ENCODE measurements around the gene BRD7. TPM values are rescaled to one million over a fixed set of nuclear protein-coding genes. Genes with fewer than 3 reads are reported as not detected.

Gene BRD7
- total and polyA plus RNA-seq, 4 donors = 37.7 to 90.2 (median 58.8) TPM

DNA sequence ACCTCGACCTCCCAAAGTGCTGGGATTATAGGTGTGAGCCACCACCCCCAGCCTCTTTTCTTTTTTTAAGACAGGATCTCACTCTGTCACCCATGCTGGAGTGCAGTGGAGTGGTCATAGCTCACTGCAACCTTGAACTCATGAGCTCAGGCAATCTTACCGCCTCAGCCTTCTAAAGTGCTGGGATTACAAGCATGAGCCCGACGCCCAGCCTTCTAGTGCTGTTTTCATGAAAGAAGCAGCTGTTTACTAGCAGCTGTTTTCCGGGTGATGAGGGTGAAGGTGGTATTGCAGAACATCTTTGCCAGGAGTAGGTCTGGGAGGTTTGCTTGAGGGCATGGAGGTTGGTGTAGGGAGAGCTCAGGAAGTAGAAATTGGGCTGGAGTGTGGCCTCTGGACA is 100.4 kb downstream of the BRD7 start:
- Histone ChIP-seq H3K36me3 (ENCODE audit: control insufficient read depth in 1 of 2, insufficient read depth in 2 of 2, low read length in 1 of 2) (no peaks in the 10 kb centered on the region), H3K27ac (ENCODE audit: low read depth in 1 of 2, low read length in 2 of 2) (no peak overlapping the region), H3K4me3 (ENCODE audit: low read length in 2 of 2) (no peak overlapping the region), H3K27me3 (ENCODE audit: control insufficient read depth in 1 of 2, insufficient read depth in 2 of 2, low read length in 1 of 2) (no peaks in the 10 kb centered on the region), H3K4me1 (ENCODE audit: control insufficient read depth in 1 of 2, insufficient read depth in 2 of 2, low read length in 2 of 2) (no peaks in the 10 kb centered on the region), H3K9me3 (ENCODE audit: control insufficient read depth, low read length) (no peaks in the 10 kb centered on the region)
- peak; percentile 23 to 30 for DNase-seq
- intact Hi-C loops (cut with DNase I) = loop anchor here in 1 of 2 donors (10.0 kb wide), 1 partner anchor 246 kb away; no protein-coding TSS in a partner anchor
- ATAC-seq (ENCODE audit: low FRiP score) = no peak
- WGBS, 2 donors = 94 to 98% methylated on average over 5 of the region's 5 CpGs

DNA sequence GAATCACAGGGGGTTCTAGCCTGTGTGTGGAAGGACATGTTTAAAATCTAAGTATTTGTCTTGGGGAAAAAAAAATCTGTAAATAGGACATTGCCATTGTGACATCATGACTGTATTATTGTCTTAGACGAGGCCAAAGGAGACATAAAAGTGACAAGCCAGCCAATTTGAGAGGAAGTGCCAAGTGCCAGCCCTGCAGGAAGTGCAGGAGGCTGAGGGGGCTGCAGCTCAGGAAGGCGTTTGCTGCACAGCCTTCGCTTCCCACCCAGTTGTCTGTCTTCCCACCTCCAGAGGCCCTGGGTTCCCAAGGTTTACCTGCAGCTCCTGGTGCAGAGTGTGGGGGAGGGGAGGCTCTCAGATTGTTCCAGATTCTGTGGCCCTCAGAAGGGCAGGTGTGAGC is 101.1 kb downstream of the BRD7 start:
- H3K27me3 ChIP-seq (ENCODE audit: control insufficient read depth in 1 of 2, insufficient read depth in 2 of 2, low read length in 1 of 2) = no peaks in the 10 kb centered on the region
- no peak overlapping the region for H3K4me3 ChIP-seq (ENCODE audit: low read length in 2 of 2)
- intact Hi-C loops (cut with DNase I) = loop anchor here in 1 of 2 donors (10.0 kb wide), 1 partner anchor 247 kb away; no protein-coding TSS in a partner anchor
- no peak overlapping the region for H3K27ac ChIP-seq (ENCODE audit: low read depth in 1 of 2, low read length in 2 of 2)
- ATAC-seq (ENCODE audit: low FRiP score) = no peak
- peak; percentile 43 to 54 for DNase-seq
- no peaks in the 10 kb centered on the region for H3K4me1 ChIP-seq (ENCODE audit: control insufficient read depth in 1 of 2, insufficient read depth in 2 of 2, low read length in 2 of 2)
- 65 to 66% methylated on average over 3 of the region's 3 CpGs for WGBS, 2 donors
- H3K36me3 ChIP-seq (ENCODE audit: control insufficient read depth in 1 of 2, insufficient read depth in 2 of 2, low read length in 1 of 2) = no peaks in the 10 kb centered on the region
- no peaks in the 10 kb centered on the region for H3K9me3 ChIP-seq (ENCODE audit: control insufficient read depth, low read length)

- no peak overlapping the region for H3K4me3 ChIP-seq (ENCODE audit: low read length in 2 of 2)
- DNase-seq = peak; percentile 40 to 75
- H3K36me3 ChIP-seq (ENCODE audit: control insufficient read depth in 1 of 2, insufficient read depth in 2 of 2, low read length in 1 of 2) = no peaks in the 10 kb centered on the region
- WGBS, 2 donors = 88 to 92% methylated on average over 8 of the region's 8 CpGs
- no peaks in the 10 kb centered on the region for H3K9me3 ChIP-seq (ENCODE audit: control insufficient read depth, low read length)
- intact Hi-C loops (cut with DNase I) = loop anchor here in 1 of 2 donors (10.0 kb wide), 1 partner anchor 248 kb away; no protein-coding TSS in a partner anchor
- ATAC-seq (ENCODE audit: low FRiP score) = no peak
- H3K4me1 ChIP-seq (ENCODE audit: control insufficient read depth in 1 of 2, insufficient read depth in 2 of 2, low read length in 2 of 2) = no peaks in the 10 kb centered on the region
- no peaks in the 10 kb centered on the region for H3K27me3 ChIP-seq (ENCODE audit: control insufficient read depth in 1 of 2, insufficient read depth in 2 of 2, low read length in 1 of 2)
- H3K27ac ChIP-seq (ENCODE audit: low read depth in 1 of 2, low read length in 2 of 2) = no peak overlapping the region
Observed at GRCh38 chr16:50267151-50267631, 101.6 kb downstream of the BRD7 start.

DNA sequence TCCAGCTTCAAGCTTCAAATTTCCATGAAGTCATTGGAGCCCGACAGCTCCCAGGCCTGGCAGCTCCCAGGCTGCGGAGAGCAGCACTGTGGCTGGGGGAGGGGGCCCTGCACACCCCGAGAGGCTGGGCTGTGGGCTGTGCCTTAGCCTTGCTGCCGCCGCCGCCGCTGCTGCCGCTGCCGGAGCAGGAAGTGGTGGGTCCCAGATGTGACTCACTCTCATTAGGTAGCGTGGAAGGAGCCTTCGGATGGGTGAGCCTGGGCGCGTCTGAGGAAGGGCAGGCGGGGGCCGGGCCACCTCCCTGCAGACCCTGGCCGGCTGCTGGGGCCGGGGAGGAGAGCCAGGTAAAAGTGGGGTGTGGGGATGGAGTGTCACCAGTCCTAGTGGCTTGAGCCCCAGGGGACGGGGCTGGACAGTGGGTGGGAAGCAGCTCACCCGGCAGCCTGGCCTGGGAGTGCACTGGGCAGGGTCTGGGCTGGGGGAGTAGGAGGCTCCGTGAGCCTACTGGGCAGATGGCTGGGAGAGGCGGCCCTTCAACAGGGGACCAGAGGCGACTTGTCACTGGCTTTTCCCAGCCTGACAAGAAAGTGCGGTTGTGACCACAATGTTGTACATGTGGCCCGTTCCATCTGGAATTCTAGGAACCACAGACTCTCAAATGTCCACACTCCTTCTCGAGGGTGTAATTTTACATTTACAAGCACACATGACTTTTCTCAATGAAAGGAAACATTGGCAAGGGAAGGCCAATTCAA is 102.3 kb downstream of the BRD7 start, which contains the start of gene ADCY7:
Gene ADCY7 (plus strand): TSS at position 215 of the 755 bp plus-strand sequence. CDS start 21,629 bp downstream, outside the sequence.
- Histone ChIP-seq H3K27ac (ENCODE audit: low read depth in 1 of 2, low read length in 2 of 2) (no peak within 1 kb of the TSS), H3K4me3 (ENCODE audit: low read length in 2 of 2) (no peak within 1 kb of the TSS), H3K4me1 (ENCODE audit: control insufficient read depth in 1 of 2, insufficient read depth in 2 of 2, low read length in 2 of 2) (no peaks in the 10 kb centered on the region), H3K36me3 (ENCODE audit: control insufficient read depth in 1 of 2, insufficient read depth in 2 of 2, low read length in 1 of 2) (no peaks in the 10 kb centered on the region), H3K9me3 (ENCODE audit: control insufficient read depth, low read length) (no peaks in the 10 kb centered on the region), H3K27me3 (ENCODE audit: control insufficient read depth in 1 of 2, insufficient read depth in 2 of 2, low read length in 1 of 2) (no peaks in the 10 kb centered on the region)
- DNase-seq (peak; percentile 89 to 91), ATAC-seq (ENCODE audit: low FRiP score) (peak; percentile 88)
- intact Hi-C loops (cut with DNase I) = loop anchor here in 1 of 2 donors (10.0 kb wide), 1 partner anchor 248 kb away; no protein-coding TSS in a partner anchor
- 2 to 4% methylated on average over 23 to 25 of the region's 25 CpGs for WGBS, 2 donors

Small RNA genes lying within 50 kb of the gene (microRNA-seq; reads per million reads assigned to microRNA genes)
- gene MIR6771 = 0 reads per million in 2 donors

Other genes starting within 250 kb of the BRD7 start
- 10 to 100 TPM; 13.2 to 13.9 TPM for gene TENT4B, start 215.7 kb downstream of the BRD7 start, total RNA-seq
- gene TENT4B, start 215.7 kb downstream of the BRD7 start, polyA plus RNA-seq = 1 to 10 TPM; 4.5 to 6.5 TPM
- 10 to 100 TPM; 32.7 to 75.8 TPM for gene ADCY7, start 102.4 kb downstream of the BRD7 start, total RNA-seq
- gene ADCY7, start 102.4 kb downstream of the BRD7 start, polyA plus RNA-seq = 1 to 10 TPM; 4.0 to 7.8 TPM
- gene NKD1, start 179.4 kb upstream of the BRD7 start, total RNA-seq = 10 to 100 TPM; 34.4 to 55.2 TPM
- 1 to 10 TPM; 5.1 to 7.6 TPM for gene NKD1, start 179.4 kb upstream of the BRD7 start, polyA plus RNA-seq